ENCODE measurements around the gene TMSB4X. TPM values are rescaled to one million over a fixed set of nuclear protein-coding genes. Genes with fewer than 3 reads are reported as not detected.

TMSB4X gene
- total and polyA plus RNA-seq, 2 donors (not counting 3 experiments of a cell fraction or from before 2014, with no cell fraction given), result 4,136 to 6,858 TPM

DNA sequence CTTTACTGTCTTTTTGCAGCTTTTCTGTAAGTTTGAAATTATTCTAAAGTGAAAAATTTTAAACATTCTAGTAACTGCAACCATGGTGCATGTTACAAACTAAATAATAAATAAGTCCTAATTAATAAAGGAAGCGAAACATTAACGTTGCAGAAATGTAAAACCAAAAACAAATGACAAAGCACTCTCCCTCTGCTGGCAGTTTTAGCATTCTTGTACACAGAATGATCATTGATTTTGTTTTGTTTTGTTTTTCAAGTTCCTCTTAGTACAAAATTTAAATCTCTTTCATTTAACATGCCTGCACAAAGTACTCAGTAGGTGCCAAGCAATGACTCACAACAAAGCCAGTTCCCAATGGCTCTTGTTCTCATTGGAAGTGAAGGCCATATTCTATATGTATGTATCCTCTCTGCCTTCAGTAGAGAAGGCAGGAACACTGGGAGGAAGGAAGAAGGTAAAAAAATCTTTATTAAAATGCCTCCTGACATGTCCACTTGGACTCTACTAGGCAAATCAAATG lies 13.7 kb upstream of the TMSB4X start:
- Histone ChIP-seq H4K20me1 (replicated peaks; ENCODE audit: control insufficient read depth, extremely low read depth, insufficient read depth, low read length) (no peaks in the 10 kb centered on the region), H3K79me2 (ENCODE audit: control insufficient read depth, insufficient read depth, low read length) (no peaks in the 10 kb centered on the region), H3K9me3 (replicated peaks; ENCODE audit: control insufficient read depth, insufficient read depth, low read length) (no peaks in the 10 kb centered on the region), H3K27me3 (ENCODE audit: control insufficient read depth in 2 of 2, insufficient read depth in 2 of 2, low read length in 2 of 2) (no peaks in the 10 kb centered on the region), H3K4me3 (replicated peaks in 1 of 3; ENCODE audit: insufficient read depth in 1 of 3, low read depth in 1 of 3, low read length in 3 of 3) (no peak overlapping the region), H3K27ac (ENCODE audit: insufficient read depth, low read depth, low read length) (no peak overlapping the region), H3K9ac (replicated peaks; ENCODE audit: extremely low read depth, insufficient read depth, low read length) (no peak overlapping the region), H3K4me1 (ENCODE audit: control insufficient read depth, extremely low read depth, insufficient read depth, low read length) (peaks cover 25% of the 10 kb centered on the region), H3K4me2 (ENCODE audit: insufficient read depth, low read length) (no peak overlapping the region), H3K36me3 (ENCODE audit: control insufficient read depth in 2 of 2, extremely low read depth in 1 of 2, insufficient read depth in 2 of 2, low read length in 2 of 2) (no peaks in the 10 kb centered on the region), H2AFZ (ENCODE audit: low read depth, low read length) (no peak overlapping the region), H3K9me1 (replicated peaks; ENCODE audit: control insufficient read depth, extremely low read depth, insufficient read depth, low read length) (no peaks in the 10 kb centered on the region)
- CTCF ChIA-PET, result no interaction called here
- POLR2A ChIA-PET, result no interaction called here
- intact Hi-C loops (cut with micrococcal nuclease), result no loop called here
- dilution Hi-C loops (cut with MboI; ENCODE audit: extremely low pct_ligation_motif_present, low sequenced_read_pairs), result no loop called here
- TF ChIP-seq, protein P1, sequence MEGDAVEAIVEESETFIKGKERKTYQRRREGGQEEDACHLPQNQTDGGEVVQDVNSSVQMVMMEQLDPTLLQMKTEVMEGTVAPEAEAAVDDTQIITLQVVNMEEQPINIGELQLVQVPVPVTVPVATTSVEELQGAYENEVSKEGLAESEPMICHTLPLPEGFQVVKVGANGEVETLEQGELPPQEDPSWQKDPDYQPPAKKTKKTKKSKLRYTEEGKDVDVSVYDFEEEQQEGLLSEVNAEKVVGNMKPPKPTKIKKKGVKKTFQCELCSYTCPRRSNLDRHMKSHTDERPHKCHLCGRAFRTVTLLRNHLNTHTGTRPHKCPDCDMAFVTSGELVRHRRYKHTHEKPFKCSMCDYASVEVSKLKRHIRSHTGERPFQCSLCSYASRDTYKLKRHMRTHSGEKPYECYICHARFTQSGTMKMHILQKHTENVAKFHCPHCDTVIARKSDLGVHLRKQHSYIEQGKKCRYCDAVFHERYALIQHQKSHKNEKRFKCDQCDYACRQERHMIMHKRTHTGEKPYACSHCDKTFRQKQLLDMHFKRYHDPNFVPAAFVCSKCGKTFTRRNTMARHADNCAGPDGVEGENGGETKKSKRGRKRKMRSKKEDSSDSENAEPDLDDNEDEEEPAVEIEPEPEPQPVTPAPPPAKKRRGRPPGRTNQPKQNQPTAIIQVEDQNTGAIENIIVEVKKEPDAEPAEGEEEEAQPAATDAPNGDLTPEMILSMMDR (IDR thresholded peaks at IDR 0.05; ENCODE audit: extremely low read depth in 1 of 2, insufficient read depth in 1 of 2, low read depth in 1 of 2, low read length in 2 of 2), result no peak
- no peak for TF ChIP-seq EZH2 (IDR thresholded peaks at IDR 0.05; ENCODE audit: borderline replicate concordance, low read depth, low read length, severe bottlenecking)
- no peak for TF ChIP-seq FOS (IDR thresholded peaks at IDR 0.05; ENCODE audit: borderline replicate concordance, insufficient read depth, low read length)
- TF ChIP-seq POLR2A (IDR thresholded peaks at IDR 0.05; ENCODE audit: low read depth, low read length), result no peak
- no peak for TF ChIP-seq POLR2AphosphoS5 (IDR thresholded peaks at IDR 0.05; ENCODE audit: insufficient read depth, low read depth, low read length)
- TF ChIP-seq, protein P2, sequence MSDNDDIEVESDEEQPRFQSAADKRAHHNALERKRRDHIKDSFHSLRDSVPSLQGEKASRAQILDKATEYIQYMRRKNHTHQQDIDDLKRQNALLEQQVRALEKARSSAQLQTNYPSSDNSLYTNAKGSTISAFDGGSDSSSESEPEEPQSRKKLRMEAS (IDR thresholded peaks at IDR 0.05; ENCODE audit: insufficient read depth, insufficient read length), result no peak
- no peak for TF ChIP-seq MYC (IDR thresholded peaks at IDR 0.05; ENCODE audit: low read depth, low read length)
- no peak for TF ChIP-seq JUN (IDR thresholded peaks at IDR 0.05; ENCODE audit: borderline replicate concordance, insufficient read depth, insufficient read length, low read depth)
- TF ChIP-seq GATA2 (IDR thresholded peaks at IDR 0.05; ENCODE audit: insufficient read depth, insufficient read length, low read depth, low read length), result no peak
- no TSS peak for BruUV-seq (replicated peaks)
- FAIRE-seq (no peak), DNase-seq (ENCODE audit: low read depth, low spot score) (no peak)

Measured in endothelial cell of umbilical vein (primary cell).